ENCODE results near the gene DUT.

The DUT gene

DNA sequence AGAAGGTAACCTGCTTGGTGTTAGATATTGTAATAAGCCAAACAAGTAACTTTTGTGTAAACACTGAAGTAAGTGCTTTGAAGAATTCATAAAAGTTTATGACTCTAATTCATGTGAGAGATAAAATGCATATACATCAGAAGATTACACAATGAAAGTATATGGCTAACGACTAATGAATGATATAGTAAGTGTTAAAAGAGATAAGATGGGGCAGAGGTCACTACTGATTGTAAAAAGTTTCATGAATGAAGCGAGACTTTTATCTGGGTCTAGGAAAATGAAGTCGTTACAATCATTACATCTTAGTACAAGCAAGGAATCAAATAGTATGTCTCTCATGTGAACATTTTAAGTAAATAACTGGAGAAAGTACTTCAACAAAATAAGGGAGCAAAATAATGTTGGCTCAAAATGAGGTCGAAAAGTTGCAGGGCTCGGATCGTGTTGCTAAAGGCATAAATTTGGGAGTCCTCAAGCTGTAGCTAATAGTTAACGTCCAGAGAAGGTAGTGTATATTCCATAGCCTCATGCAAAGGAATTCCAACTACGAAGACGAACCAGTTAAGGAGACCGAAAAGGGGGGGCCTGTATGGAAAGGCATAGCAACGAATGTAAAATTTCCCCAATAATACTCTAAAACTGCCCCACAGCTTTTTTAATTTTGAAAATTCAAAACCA, 984 bp upstream of the DUT start:
- no peak for DNase-seq (ENCODE audit: low read depth)

DNA sequence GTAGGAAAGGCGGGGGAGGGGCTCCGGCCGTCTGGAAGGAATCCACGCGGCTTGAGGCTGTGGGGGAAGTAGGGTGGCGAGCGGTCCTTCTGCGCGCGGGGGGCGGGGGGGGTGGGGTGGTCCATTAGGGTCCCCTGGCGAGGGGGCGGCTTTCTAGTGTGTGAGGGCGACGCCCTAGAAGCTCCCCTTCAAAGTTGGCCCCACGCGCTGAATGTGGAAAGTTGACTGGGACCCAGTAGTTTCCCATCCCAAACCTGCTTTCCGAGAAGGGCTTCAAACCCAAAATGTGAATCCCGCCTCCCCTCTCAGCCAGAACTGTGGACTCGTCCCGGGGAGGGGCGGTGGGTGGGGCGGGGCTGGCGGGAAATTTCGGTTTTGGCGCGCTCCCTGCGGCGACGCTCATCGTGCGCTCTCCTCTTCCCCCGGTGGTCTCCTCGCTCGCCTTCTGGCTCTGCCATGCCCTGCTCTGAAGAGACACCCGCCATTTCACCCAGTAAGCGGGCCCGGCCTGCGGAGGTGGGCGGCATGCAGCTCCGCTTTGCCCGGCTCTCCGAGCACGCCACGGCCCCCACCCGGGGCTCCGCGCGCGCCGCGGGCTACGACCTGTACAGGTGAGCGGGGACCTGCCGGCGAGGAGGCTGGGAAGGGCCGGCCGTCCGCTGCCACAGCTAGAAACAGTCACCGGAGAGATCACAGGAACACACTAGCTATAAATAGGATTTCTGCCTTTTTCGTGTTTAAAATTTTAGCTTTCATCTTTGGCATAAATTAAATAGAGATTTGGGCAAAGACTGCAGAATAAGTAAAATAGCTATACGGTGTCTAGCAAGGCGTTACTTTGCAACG, 790 bp downstream of the DUT start:
- peak; percentile 52 for DNase-seq (ENCODE audit: low read depth)

DNA sequence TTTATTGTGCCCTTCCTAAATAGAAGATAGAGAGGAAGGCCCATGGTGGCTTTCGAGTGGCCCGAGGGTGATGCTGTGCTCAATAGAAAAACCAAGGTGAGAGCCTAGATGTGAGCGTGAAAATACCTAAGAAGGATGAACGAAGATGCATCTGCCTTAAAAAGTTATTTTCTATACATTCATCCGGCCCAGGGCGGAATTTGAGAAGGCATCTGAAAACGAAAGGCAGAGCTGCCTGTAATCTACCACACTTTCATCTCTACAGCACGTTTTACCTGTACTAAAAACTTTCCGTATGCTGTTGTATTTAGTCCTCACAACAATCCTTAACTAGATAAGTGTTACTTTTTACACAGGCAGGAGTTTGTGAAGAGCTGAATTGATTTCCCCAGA, 1.4 kb downstream of the DUT start:
- DNase-seq (ENCODE audit: low read depth): no peak

DNA sequence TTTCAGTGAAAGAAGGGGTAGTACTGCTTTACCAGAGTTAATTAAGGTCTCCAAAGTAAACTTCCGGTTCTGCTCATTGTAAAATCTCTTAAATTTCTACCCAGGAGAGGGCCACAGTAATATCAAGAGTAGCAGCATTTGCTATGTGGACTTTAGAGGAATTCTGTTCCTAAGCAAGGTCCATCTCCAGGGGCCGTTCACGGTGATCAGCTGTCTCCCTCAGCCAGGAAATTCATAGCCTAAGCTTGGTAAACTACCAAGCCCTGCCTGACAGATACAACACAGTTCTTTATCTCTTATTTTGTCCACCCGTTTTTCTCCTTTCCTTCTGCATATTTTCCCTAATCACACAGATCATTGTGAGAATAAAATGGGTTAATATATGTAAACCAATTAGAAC, 2.3 kb downstream of the DUT start:
- DNase-seq (ENCODE audit: low read depth): no peak

DNA sequence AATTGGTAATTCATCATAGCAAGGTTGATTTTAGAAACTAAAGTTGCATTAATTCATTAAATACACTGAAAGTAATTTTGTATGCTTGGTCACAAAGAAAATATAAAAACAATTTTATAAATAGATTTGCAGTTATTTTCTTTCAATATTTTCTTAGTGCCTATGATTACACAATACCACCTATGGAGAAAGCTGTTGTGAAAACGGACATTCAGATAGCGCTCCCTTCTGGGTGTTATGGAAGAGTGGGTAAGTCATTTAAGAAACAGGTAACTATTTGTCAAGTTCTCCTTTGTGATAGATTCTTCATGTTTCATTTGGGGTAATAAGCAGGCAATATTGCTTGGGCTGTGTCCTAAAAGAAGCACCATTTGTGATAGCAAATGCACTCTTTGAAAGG, 3.0 kb downstream of the DUT start:
- no peak for DNase-seq (ENCODE audit: low read depth)

DNA sequence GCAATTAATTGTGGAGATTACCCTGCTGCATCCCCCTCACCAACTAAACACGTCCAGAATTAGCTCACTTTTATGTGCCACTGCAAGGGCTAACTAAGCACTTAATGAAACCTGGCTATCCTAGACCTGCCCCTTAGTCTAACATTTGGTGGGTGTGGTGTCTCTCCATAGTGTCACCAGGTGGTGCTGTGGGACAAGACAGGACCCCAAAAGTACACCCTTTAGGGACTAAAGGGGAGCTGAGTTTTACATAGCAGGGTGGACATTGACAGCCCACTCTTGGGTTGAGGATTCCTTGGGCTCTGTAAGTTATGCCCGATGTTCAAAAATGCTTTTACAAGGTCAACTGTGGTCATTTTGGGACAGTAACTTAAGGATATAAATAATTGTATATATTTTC, 5.7 kb downstream of the DUT start:
- DNase-seq (ENCODE audit: low read depth): no peak

DNA sequence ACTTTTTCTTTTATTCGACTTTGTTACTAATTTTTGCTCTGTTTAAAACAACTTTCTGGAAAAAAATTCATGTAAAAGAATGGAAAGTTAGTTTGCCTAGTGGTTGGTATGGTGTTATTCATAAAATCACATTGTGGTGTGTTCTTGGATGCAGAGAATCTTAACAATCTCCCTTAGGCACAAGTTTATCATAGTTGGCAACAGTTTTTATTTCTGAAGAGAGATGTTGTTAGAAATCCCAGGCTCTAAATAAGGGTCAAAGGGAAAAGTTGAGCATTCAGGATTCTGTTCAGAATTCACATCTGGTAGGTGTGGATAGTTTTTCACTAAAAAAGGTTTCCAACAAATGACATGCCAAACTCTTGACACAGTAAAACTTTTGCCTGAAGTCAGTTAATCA, 6.4 kb downstream of the DUT start:
- DNase-seq (ENCODE audit: low read depth): no peak

DNA sequence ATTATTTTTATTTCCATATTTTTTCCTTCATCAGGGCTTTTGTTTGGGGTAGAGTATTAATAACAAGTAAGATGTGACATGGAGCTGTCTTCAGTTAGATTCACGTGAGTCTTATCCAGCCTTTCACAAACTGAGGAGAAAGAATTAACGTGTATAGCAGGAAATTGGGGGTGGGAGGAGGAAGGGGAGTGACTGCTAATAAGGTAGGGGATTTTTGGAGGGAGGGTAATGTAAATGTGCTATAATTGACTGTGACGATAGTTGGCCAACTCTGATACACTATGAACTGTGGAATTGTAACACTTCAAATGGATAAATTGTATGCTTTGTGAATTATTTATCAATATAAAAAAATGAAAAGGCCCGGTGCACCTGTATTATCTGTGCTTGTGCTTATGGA, 8.9 kb downstream of the DUT start:
- no peak for DNase-seq (ENCODE audit: low read depth)

DNA sequence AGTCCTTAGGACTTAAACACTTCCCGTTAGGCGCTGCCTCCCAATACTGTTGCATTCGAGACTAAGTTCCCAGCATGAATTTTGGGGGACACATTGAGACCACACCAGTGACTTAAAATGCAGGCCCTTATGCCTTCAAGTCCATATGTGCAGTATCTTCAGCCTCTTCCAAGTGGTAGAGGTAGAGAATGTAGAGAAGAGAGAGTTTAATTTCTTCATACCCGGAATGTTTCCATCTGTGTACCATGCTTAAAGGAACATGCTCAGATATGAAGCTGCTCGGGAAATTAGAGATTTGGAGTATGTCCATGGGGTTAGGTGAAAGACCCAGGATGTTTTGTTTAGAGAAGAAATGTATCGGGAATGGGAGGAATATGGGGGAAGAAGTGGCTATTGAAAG, 12.6 kb downstream of the DUT start:
- no peak for DNase-seq (ENCODE audit: low read depth)

DNA sequence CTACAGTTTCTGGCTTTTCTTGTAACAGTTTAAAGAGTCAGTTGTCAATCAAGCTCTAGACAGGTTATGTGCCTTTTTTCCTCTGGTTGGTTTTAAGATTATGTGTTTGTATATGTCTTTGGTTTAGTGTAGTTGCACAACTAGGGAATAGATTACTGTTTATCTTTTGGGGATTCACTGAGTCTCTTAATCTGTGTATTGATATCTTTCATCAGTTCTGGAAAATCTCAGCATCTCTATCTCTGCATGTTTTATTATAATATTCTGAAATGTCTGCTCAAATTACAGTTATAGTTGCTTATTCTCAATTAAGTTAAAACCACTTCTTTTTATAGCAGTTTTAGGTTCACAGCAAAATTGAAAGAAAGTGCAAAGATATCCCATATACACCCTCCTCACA, 14.3 kb downstream of the DUT start:
- no peak for DNase-seq (ENCODE audit: low read depth)

DNA sequence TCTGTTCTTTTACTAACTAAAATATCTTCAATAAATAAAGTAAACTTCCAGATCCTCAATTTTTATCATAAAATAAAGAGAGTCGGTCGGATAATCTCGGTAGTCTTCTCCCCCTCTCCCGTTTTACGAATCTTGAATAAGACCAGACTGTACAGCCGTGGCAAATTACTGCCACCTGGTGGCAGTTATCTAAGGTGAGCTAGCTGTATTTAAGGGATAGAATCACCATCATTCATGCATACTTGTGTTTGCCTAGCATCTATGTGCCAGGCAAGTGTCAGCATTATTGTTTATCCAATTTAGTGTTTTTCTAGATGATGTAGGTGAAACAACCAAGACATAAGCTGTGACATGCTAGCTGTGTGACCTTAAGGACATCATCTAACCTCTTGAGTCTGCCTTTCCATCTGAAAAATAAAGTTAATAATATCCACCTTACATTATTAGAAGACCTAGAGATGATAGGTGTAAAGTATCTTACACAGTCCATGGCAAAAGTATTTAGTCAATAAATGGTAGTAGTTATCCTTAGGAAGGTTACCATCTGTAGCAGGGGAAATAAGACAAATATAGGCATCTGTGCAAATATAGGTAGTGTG, 21.3 kb downstream of the DUT start:
- DNase-seq (ENCODE audit: low read depth): no peak

DNA sequence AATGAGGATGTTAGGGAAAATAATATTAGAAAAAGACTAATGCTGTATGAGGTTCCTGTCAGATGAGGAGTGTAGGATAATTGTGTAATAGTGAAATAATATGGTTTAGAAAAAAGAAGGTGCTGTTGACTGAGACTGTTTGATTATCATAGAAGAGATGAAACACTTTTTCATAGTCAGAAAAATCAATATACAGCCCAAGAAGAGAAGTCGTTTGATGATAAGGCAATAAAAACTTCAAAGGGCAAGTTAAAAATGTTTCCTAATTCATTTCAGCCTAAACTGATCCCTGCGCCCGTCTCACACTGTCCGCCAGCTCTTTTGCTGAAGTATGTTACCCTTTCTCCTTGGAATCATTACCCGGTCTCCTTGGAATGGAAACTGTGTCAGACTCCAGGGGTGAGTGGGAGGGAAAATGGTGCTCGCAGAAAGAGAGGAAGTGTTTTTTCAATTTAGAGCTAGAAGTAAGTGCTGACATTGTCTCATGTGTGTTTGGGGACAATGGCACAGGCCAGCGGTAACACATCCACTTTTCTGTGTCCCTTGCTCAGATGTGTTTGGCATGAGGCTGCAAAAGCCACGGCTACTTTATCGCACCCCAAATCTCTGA, 23.6 kb downstream of the DUT start:
- DNase-seq (ENCODE audit: low read depth): no peak

DNA sequence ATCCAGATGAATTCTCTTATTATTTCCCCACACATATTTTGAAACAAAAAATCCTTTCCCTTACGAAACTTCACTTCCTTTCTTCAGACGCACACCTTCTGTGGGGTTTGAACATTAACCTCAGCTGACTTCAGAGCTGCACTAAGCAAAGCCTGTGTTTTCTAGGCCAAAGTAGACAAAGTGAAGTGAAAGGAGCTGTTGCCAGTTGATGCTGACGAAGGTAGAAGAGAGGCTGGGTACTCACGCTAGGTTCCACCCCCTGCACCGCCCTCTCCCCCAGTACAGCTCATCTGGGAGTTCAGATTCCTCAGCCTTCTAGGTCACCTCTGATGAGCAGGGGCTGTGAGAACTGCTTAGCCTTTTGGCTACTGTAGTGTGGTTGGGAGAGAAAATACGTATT, 24.1 kb downstream of the DUT start:
- DNase-seq (ENCODE audit: low read depth): no peak

DNA sequence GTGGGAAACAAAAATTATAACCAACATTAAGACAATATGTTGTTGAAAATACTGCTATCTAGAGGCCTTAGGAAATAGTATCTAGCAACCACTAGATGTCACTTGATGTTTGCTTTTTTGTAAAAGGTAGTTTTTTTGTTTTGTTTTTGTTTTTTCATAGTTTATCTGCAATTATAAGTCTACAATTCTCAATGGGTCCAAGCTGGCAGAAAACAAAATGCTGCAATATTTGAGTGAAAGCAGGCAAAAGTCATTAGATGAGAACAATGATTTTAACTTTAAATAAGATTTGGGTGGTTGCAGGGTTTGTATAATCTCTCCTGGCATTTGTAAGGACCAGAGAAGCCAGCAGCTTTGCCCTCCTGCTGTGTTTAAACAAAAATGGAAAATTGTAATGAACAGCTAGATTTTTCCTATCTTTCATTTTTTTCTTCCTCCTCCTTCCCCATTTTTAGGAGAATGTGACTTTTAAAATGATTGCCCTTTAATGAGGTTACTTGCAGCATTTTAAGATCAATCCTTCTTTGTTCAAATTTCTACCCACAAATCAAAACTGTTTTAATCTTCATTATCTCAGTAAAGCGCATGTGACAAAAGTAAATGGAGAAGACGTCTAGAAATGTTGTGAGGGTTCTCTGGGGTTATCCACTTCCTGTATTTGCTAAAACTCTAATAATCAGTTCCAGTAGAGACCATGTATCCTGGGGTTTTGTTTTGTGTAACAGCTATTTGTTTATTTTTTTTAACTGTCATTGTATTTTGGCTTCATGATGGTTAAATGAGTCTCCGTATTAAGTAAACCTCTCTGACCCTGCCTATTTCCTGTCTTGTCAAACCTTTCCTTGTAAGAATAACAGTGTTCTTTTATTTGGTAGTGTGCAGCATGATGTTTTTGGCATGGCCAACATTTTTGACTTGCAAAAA, 27.3 kb downstream of the DUT start:
- no peak for DNase-seq (ENCODE audit: low read depth)

DNA sequence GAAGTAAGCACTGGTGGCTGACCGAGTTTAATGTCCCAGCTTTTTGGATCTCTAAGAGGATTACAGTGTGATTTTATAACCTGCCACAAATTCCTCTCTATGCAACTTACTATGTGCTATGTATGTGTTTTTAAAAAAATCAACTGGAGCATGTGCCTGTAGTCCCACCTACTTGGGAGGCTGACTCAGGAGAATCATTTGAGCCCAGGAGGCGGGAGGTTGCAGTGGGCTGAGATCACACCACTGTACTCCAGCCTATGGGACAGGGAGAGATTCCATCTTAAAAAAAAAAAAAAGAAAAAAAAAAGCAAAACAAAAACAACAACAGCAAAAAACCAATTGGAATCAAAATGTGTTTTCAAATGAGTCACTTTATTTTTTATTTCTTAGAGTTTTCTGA, 29.6 kb downstream of the DUT start:
- no peak for DNase-seq (ENCODE audit: low read depth)

DNA sequence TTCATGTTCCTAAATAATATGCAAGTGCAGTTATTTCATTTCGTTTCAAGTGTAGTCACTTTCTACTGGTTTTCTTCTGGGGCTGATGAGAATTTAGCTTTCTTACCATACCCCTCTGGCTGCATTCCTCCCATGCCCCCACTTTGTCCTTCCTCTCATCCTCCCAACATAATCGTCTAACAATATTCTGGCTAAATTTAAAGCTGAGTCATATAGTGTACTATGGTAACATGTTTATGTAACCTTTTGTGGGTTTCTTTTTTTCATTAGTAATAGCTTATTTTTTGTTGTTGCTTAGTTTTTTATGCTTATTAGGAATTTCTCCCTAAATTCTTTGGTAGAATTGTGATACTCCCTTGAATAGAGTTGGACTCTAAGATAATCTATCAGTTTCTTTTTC, 30.5 kb downstream of the DUT start:
- no peak for DNase-seq (ENCODE audit: low read depth)

DNA sequence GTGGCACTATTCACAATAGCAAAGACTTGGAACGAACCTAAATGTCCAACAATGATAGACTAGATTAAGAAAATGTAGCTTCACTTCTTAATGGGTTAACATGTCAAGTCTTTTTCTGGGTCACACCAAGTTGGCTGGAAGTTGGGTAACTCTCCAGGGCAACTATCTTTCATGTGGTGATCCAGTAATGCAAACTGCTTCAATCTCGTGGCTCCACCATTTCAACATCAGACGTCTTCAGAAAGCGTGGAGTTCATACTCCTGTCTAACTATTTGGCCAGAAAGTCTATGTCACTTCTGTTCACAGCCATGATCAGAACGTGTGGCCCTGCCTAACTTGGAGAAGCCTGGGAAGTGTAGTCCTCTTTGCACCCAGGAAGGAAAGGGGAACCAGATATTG, 32.2 kb downstream of the DUT start:
- DNase-seq (ENCODE audit: low read depth): no peak

DNA sequence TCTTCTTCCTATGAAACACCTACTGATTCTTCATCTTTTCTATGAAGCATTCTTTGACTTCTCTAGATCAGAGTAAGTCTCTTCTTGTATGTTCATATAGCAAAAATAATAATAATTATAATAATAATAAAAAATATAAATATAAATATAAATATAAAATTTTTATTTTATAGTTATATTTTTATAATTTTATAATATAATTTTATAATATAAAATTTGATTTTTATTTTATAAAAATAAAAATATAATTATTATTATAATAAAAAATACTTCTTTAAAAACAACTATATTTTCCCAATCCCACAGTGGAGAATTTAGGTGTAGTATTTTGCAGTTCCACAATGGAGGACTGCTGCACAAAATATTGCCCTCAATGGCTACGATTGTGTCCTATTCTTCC, 34.3 kb downstream of the DUT start:
- DNase-seq (ENCODE audit: low read depth): no peak

DNA sequence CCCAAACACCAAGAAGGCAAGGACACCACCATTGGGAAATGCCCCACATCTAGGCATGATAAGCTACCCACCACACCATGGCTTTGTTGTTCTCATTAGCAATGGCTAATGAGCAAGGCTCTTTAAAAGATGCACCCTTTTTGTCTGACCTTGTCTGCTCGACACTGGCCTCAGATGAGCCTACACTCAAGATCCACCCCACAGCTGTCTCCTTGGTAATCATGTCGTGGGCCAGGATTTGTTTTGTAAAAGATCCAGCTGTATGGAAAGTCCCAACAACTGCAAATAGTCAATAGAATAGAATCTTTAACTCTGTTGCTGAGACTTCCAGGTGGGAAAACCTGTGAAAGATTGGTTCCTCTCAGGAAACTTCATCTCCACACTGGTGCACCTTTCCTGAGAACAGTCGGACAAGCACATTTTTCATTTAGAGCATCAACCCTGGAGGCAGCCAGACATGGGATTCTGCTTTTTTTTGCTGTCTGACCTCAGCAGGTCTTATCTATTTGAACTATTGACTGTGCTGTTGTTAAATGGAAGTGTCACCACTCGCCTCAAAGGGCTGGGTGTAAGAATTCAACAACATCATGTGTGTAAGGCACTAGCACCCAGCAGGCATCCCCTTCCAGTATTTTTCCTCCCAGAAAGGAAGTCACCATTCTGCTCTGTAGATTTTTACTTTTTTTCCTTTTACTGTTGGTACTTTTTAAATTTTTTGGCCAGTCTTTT, 35.5 kb downstream of the DUT start:
- no peak for DNase-seq (ENCODE audit: low read depth)

DNA sequence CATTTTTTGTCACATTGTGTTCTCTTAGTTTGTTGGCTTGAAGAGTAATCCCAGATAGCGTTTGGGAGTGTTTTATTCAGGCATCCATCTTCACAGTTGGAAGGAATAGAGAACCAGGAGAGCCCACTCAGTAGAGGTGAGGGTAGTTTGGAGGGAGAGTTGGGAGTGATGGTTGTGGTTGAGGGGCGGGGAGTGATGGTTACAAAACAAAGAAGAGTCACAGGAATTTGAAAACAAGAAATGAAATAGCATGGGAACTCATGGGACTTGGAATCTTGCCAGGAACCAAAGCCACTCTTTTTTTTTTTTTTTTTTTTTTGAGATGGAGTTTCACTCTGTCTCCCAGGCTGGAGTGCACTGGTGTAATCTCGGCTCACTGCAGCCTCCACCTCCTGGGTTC, 36.3 kb downstream of the DUT start:
- no peak for DNase-seq (ENCODE audit: low read depth)

DNA sequence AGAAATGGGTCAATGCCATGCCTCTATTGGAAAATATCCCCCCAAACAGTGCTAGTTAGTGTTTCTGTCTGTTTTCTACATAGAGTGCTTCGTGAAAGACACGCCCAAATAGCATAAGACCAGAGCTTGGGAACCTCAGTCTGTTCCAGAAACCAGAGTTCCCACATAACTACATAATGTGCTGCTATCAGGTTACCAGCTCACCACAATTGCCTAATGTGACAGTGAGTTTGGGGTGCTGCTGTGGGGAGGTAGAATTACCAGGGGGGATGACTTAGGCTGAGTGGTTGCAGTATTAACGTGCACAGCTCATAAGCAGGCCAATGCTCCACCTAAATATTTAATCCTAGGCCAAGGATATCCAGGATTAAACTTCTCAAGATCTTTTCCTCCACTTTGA, 39.2 kb downstream of the DUT start:
- DNase-seq (ENCODE audit: low read depth): no peak
